B cell (primary cell): Measurements from ENCODE around the gene DNAJB12. TPM values are rescaled to one million over a fixed set of nuclear protein-coding genes. Genes with fewer than 3 reads are reported as not detected.
A peak's percentile ranks its signal among the peaks of the same experiment; 100 is the strongest.

Experiments
- ATAC-seq: fragments of 200-7000 bp; cut with Tn5 transposase; one replicate; pipeline ENCODE4 v1.10.0; 2021; ENCODE audit warnings: low read depth, mild to moderate bottlenecking, moderate number of reproducible peaks, moderate library complexity
- CTCF ChIA-PET: fragments of 350-600 bp; sonication (Branson Sonifier 250); formaldehyde crosslinking; loops from one replicate; lab custom pipeline; 2021; ENCODE audit warnings: antibody characterized with exemption, inconsistent platforms; lab: Charles Lee
- POLR2A ChIA-PET: fragments of 350-600 bp; sonication (Branson Sonifier 250); formaldehyde crosslinking; loops from one replicate; lab custom pipeline; 2021; ENCODE audit warnings: antibody characterized with exemption; lab: Charles Lee
- DNase-seq: peaks from one replicate; pipeline ENCODE4 v3.0.0; 2013
- H2AFZ ChIP-seq: 2 replicates; pipeline ENCODE4 v1.6.1; 2012; ENCODE audit warnings: mild to moderate bottlenecking, low read depth, low read length; ENCODE audit not compliant: insufficient read depth, poor library complexity, severe bottlenecking
- H3K27ac ChIP-seq, 2 donors: 1 replicate in 1 of 2; 2 replicates in 1 of 2; pipeline ENCODE4 v1.5.1; 2012 to 2013; ENCODE audit warnings: low read length in 2 of 2, mild to moderate bottlenecking in 2 of 2, moderate library complexity in 1 of 2
- H3K27me3 ChIP-seq, 4 experiments: fragments of 200-600 bp in 1 of 4; sonication (generic) in 1 of 4; replicated peaks in 1 of 4; 1 replicate in 2 of 4; 2 replicates in 2 of 4; pipeline versions ENCODE4 v1.6.1 to v1.7.0; 2013 to 2016; ENCODE audit warnings: low read length in 3 of 4, mild to moderate bottlenecking in 2 of 4, mixed read lengths in 1 of 4, moderate library complexity in 1 of 4; ENCODE audit not compliant: insufficient read depth in 4 of 4, control insufficient read depth in 3 of 4; ENCODE audit errors: control extremely low read depth in 1 of 4
- H3K36me3 ChIP-seq, 2 experiments: replicated peaks in 1 of 2; 1 replicate in 1 of 2; 2 replicates in 1 of 2; pipeline versions ENCODE4 v1.6.1 to v1.7.1; 2013; ENCODE audit warnings: low read length in 1 of 2; ENCODE audit not compliant: insufficient read depth in 2 of 2, control insufficient read depth in 1 of 2; ENCODE audit errors: control extremely low read depth in 1 of 2, extremely low read depth in 1 of 2
- H3K4me1 ChIP-seq, 2 donors: fragments of 200-600 bp in 1 of 2; sonication (generic) in 1 of 2; 1 replicate in 1 of 2; 2 replicates in 1 of 2; pipeline versions ENCODE4 v1.5.1 to v1.6.1; 2013 to 2017; ENCODE audit warnings: low read length in 2 of 2; ENCODE audit not compliant: control insufficient read depth in 2 of 2, insufficient read depth in 2 of 2
- H3K4me2 ChIP-seq: replicated peaks from 2 replicates; pipeline ENCODE3; 2012; ENCODE audit warnings: mild to moderate bottlenecking, low read depth, low read length; ENCODE audit not compliant: poor library complexity, severe bottlenecking
- H3K4me3 ChIP-seq, 5 experiments: fragments of 200-600 bp in 1 of 5; sonication (generic) in 1 of 5; 1 replicate in 3 of 5; 2 replicates in 2 of 5; pipeline versions ENCODE4 v1.5.1 to v1.7.0; 2011 to 2016; ENCODE audit warnings: low read length in 4 of 5, mild to moderate bottlenecking in 4 of 5, low read depth in 2 of 5, control low read depth in 1 of 5, moderate library complexity in 1 of 5; ENCODE audit not compliant: insufficient read depth in 1 of 5; ENCODE audit errors: control extremely low read depth in 1 of 5, extremely low read depth in 1 of 5
- H3K79me2 ChIP-seq: fragments of 200-600 bp; sonication (generic); one replicate; pipeline ENCODE4 v1.6.0; 2016; ENCODE audit warnings: low read length; ENCODE audit not compliant: control insufficient read depth, insufficient read depth
- H3K9ac ChIP-seq: fragments of 200-600 bp; sonication (generic); 2 replicates; pipeline ENCODE4 v1.6.1; 2017; ENCODE audit warnings: mild to moderate bottlenecking, low read length, moderate library complexity
- H3K9me3 ChIP-seq, 3 donors: one replicate each; pipeline versions ENCODE4 v1.6.1 to v1.7.1; 2013; ENCODE audit warnings: low read length in 2 of 3; ENCODE audit not compliant: control insufficient read depth in 2 of 3, insufficient read depth in 1 of 3; ENCODE audit errors: control extremely low read depth in 1 of 3
- H4K20me1 ChIP-seq: 2 replicates; pipeline ENCODE4 v1.6.0; 2012; ENCODE audit warnings: mild to moderate bottlenecking, low read length; ENCODE audit not compliant: insufficient read depth, control insufficient read depth, poor library complexity, severe bottlenecking
- H3K27ac Mint-ChIP-seq: one replicate; pipeline ENCODE4 v1.8.0; 2021; ENCODE audit warnings: mixed read lengths
- H3K27me3 Mint-ChIP-seq: one replicate; pipeline ENCODE4 v1.8.0; 2021; ENCODE audit warnings: mixed read lengths
- H3K4me1 Mint-ChIP-seq: one replicate; pipeline ENCODE4 v1.8.0; 2021; ENCODE audit warnings: mixed read lengths
- H3K4me3 Mint-ChIP-seq: one replicate; pipeline ENCODE4 v1.8.0; 2021; ENCODE audit warnings: mixed read lengths
- H3K9me3 Mint-ChIP-seq: one replicate; pipeline ENCODE4 v1.8.0; 2022; ENCODE audit warnings: mixed read lengths; ENCODE audit not compliant: insufficient read depth
- CTCF ChIP-seq: fragments of 200-600 bp; IDR thresholded peaks from one replicate; pipeline ENCODE4 v1.8.0; 2022; ENCODE audit warnings: antibody characterized with exemption, mild to moderate bottlenecking
- EZH2 ChIP-seq: IDR thresholded peaks from 2 replicates; pipeline ENCODE4 v1.6.1; 2012; ENCODE audit warnings: borderline replicate concordance, low read depth, mild to moderate bottlenecking, moderate library complexity, low read length; ENCODE audit not compliant: insufficient read depth, poor library complexity, severe bottlenecking
- WGBS: methylation state at CpG from one replicate; pipeline ENCODE4 v1.1.5; 2013; ENCODE audit warnings: missing lambda C conversion rate; ENCODE audit not compliant: insufficient coverage; 5-methylcytosine and 5-hydroxymethylcytosine counted together
- intact Hi-C: fragments of 100-400 bp; cut with micrococcal nuclease; formaldehyde crosslinking; loops from one replicate; pipeline ENCODE4 v1.10.0; 2022
- polyA plus RNA-seq: library from polyadenylated mRNA; depleted of rRNA; stranded (reverse); fragments of >200 nt; gene quantifications from 2 replicates; pipeline ENCODE4 v1.2.3, GENCODE V29; 2012
- total RNA-seq, 2 donors: library from RNA; stranded (reverse); fragments of 120-200 nt in 1 of 2; gene quantifications; 1 replicate in 1 of 2; 2 replicates in 1 of 2; pipeline versions ENCODE4 v1.2.3 to v1.2.4, GENCODE V29; 2013 to 2022

Gene DNAJB12
- total and polyA plus RNA-seq, 2 donors (not counting 1 experiment from before 2014, with no cell fraction given): 16.1 to 42.3 TPM

GRCh38 chr10:72353965-72354355 lies 759 bp downstream of the DNAJB12 start:
- Histone ChIP-seq H4K20me1 (peaks cover 17% of the 10 kb centered on the region), H3K27ac (peak overlapping the region; percentile 90 to 97), H3K27me3 (no peaks in the 10 kb centered on the region), H3K9me3 (no peaks in the 10 kb centered on the region), H3K4me2 (peak overlapping the region; percentile 99), H3K79me2 (peaks cover 54% of the 10 kb centered on the region), H2AFZ (peak overlapping the region; percentile 92), H3K4me3 (peak overlapping the region; percentile 65 to 98 (median 97)), H3K9ac (peak overlapping the region; percentile 96), H3K4me1 (peaks cover 15 to 17% of the 10 kb centered on the region in 2 donors), H3K36me3 (peaks cover 4 to 7% of the 10 kb centered on the region in 2 experiments)
- Mint-ChIP-seq H3K9me3 (no peaks in the 10 kb centered on the region), H3K27ac (peak overlapping the region; percentile 99), H3K4me1 (peaks cover 39% of the 10 kb centered on the region), H3K4me3 (peak overlapping the region; percentile 99), H3K27me3 (no peaks in the 10 kb centered on the region)
- no peak for ATAC-seq
- ChIA-PET POLR2A (interaction anchor here (1.0 kb wide), 1 partner anchor 9 kb away, joined by 4 read pairs; no protein-coding TSS in a partner anchor), CTCF (interaction anchor here (2.0 kb wide), 1 partner anchor 12 kb away, joined by 6 read pairs; no protein-coding TSS in a partner anchor)
- TF ChIP-seq CTCF: no peak
- TF ChIP-seq EZH2: no peak
- intact Hi-C loops: loop anchor here (1.0 to 10.0 kb wide), 4 partner anchors 138 to 891 kb away; partner anchors contain the start of genes ANAPC16, ASCC1, DNAJC9 and ECD
- 7% methylated on average over 3 of the region's 23 CpGs for WGBS
- no peak for DNase-seq
